H1 (cell line): ENCODE data around the gene ADK.

Source experiments
- CEBPB ChIP-seq: IDR thresholded peaks from 2 replicates; pipeline ENCODE4 v1.6.1; 2012; ENCODE audit warnings: low read depth, low read length
- CHD1 ChIP-seq: IDR thresholded peaks from 2 replicates; pipeline ENCODE4 v1.6.1; 2012; ENCODE audit warnings: low read depth, low read length, improper control_type of control experiment
- CREB1 ChIP-seq: IDR thresholded peaks from 2 replicates; pipeline ENCODE4 v1.6.1; 2012; ENCODE audit warnings: inconsistent platforms
- CTCF ChIP-seq, 3 experiments: IDR thresholded peaks; 1 replicate in 2 of 3; 2 replicates in 1 of 3; pipeline versions ENCODE4 v1.5.1 to v1.6.1; 2011; ENCODE audit warnings: low read length in 3 of 3, mild to moderate bottlenecking in 3 of 3, inconsistent platforms in 2 of 3, low read depth in 1 of 3, moderate library complexity in 1 of 3; ENCODE audit not compliant: insufficient read depth in 1 of 3; ENCODE audit errors: control extremely low read depth in 1 of 3
- EZH2 ChIP-seq: fragments of 200-600 bp; sonication (generic); IDR thresholded peaks from 2 replicates; pipeline ENCODE4 v1.7.1; 2012; ENCODE audit warnings: low read depth, mild to moderate bottlenecking, moderate library complexity, low read length, inconsistent platforms; ENCODE audit not compliant: severe bottlenecking
- GABPA ChIP-seq: IDR thresholded peaks from 2 replicates; pipeline ENCODE4 v1.6.1; 2011; ENCODE audit warnings: mild to moderate bottlenecking, low read length, moderate library complexity, borderline replicate concordance; ENCODE audit not compliant: insufficient read depth
- RAD21 ChIP-seq, 2 experiments: IDR thresholded peaks in 1 of 2; conservative IDR thresholded peaks in 1 of 2; 2 replicates each; pipeline ENCODE4 v1.6.1; 2011; ENCODE audit warnings: low read depth in 2 of 2, low read length in 2 of 2, improper control_type of control experiment in 1 of 2, inconsistent platforms in 1 of 2, mild to moderate bottlenecking in 1 of 2, moderate library complexity in 1 of 2
- TCF12 ChIP-seq: IDR thresholded peaks from 2 replicates; pipeline ENCODE4 v1.6.1; 2011; ENCODE audit warnings: low read depth, mild to moderate bottlenecking, low read length
- USF2 ChIP-seq: IDR thresholded peaks from 2 replicates; pipeline ENCODE4 v1.6.1; 2011; ENCODE audit warnings: low read length, improper control_type of control experiment

- TF ChIP-seq CREB1 (no peak), EZH2 (no peak), CEBPB (no peak), USF2 (no peak), CTCF (IDR thresholded peaks at IDR 0.05; ENCODE audit: control extremely low read depth in 1 of 3, insufficient read depth in 1 of 3, low read depth in 1 of 3, low read length in 3 of 3) (no peak), CHD1 (no peak), TCF12 (no peak), RAD21 (IDR thresholded peaks at IDR 0.05 in 1 of 2, conservative IDR thresholded peaks at IDR 0.05 in 1 of 2; ENCODE audit: low read depth in 2 of 2, low read length in 2 of 2) (no peak), GABPA (no peak)
These were observed 20.6 kb downstream of the ADK start for GRCh38 chr10:74171625-74172024.
